PC-3 (cell line): ENCODE measurements around the gene CPVL.

Experiments used
- EZH2 ChIP-seq: fragments of 300-600 bp; sonication (generic); IDR thresholded peaks from one replicate; pipeline ENCODE4 v1.6.1; 2017; ENCODE audit warnings: antibody characterized with exemption, mild to moderate bottlenecking, low read length; ENCODE audit not compliant: unreplicated experiment
- EZH2phosphoT487 ChIP-seq: fragments of 300-600 bp; sonication (generic); IDR thresholded peaks from 2 replicates; pipeline ENCODE4 v1.6.1; 2018; ENCODE audit warnings: mild to moderate bottlenecking, antibody characterized with exemption, low read length, borderline replicate concordance
- TF ChIP-seq, protein P1 (sequence below): fragments of 300-600 bp; sonication (generic); conservative IDR thresholded peaks from 2 replicates; pipeline ENCODE4 v1.5.1; 2017; ENCODE audit warnings: antibody characterized with exemption, low read depth, mild to moderate bottlenecking, low read length

DNA sequence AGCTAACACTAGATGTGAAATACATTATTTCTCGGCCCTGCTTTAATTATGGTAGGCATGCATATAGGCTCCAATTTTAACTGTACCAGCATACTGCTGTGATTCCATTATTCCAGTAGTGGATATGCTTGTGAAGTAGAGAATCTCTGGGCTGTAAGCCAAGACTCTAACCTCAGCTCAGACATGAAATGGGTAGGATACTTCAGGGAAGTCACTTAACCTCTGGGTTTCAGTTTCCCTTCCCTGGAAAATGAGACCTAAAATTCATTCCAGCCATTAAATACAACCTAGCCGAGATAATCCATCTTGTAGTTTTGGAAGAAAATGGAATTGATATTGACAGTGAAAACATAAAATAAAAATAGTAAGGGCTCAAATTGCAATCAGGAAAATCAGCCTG lies 128.6 kb downstream of the CPVL start:
- TF ChIP-seq, protein P1, sequence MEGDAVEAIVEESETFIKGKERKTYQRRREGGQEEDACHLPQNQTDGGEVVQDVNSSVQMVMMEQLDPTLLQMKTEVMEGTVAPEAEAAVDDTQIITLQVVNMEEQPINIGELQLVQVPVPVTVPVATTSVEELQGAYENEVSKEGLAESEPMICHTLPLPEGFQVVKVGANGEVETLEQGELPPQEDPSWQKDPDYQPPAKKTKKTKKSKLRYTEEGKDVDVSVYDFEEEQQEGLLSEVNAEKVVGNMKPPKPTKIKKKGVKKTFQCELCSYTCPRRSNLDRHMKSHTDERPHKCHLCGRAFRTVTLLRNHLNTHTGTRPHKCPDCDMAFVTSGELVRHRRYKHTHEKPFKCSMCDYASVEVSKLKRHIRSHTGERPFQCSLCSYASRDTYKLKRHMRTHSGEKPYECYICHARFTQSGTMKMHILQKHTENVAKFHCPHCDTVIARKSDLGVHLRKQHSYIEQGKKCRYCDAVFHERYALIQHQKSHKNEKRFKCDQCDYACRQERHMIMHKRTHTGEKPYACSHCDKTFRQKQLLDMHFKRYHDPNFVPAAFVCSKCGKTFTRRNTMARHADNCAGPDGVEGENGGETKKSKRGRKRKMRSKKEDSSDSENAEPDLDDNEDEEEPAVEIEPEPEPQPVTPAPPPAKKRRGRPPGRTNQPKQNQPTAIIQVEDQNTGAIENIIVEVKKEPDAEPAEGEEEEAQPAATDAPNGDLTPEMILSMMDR, result no peak
- no peak for TF ChIP-seq EZH2phosphoT487
- no peak for TF ChIP-seq EZH2
